Hematopoietic multipotent progenitor cell treated with erythropoietin and hydrocortisone succinate and interleukin-3 and kit ligand, for 8 days (in vitro differentiated cells): ENCODE results near the gene RIOK1.
"Not testable (repeated sequence)": the region's sequence is repeated elsewhere in the genome, so short reads cannot be mapped to it uniquely, and the experiment has no call there.

Source experiments
- DNase-seq: peaks from one replicate; pipeline ENCODE4 v3.0.0-alpha.2; 2015

The RIOK1 gene

GRCh38 chr6:7442467-7442866 lies 52.9 kb downstream of the RIOK1 start:
- no peak for DNase-seq

- no peak for DNase-seq
Measured at GRCh38 chr6:7445101-7445500, 55.5 kb downstream of the RIOK1 start.

GRCh38 chr6:7445885-7446461 lies 56.4 kb downstream of the RIOK1 start:
- DNase-seq, result no peak

GRCh38 chr6:7446619-7447325 lies 57.2 kb downstream of the RIOK1 start:
- DNase-seq, result no peak

GRCh38 chr6:7448232-7448631 lies 58.6 kb downstream of the RIOK1 start:
- DNase-seq, result no peak

- DNase-seq, result no peak
Measured at GRCh38 chr6:7449018-7449417, 59.4 kb downstream of the RIOK1 start.

GRCh38 chr6:7451326-7451725 lies 61.7 kb downstream of the RIOK1 start:
- no peak for DNase-seq

- no peak for DNase-seq
Measured at GRCh38 chr6:7452898-7453297, 63.3 kb downstream of the RIOK1 start.

- no peak for DNase-seq
Measured at GRCh38 chr6:7454696-7455358, 65.2 kb downstream of the RIOK1 start.

- DNase-seq, result not testable (repeated sequence)
Measured at GRCh38 chr6:7456302-7456701, 66.7 kb downstream of the RIOK1 start.

- no peak for DNase-seq
Measured at GRCh38 chr6:7461416-7461815, 71.8 kb downstream of the RIOK1 start.

GRCh38 chr6:7463785-7464184 lies 74.2 kb downstream of the RIOK1 start:
- DNase-seq, result no peak

GRCh38 chr6:7467007-7467897 lies 77.6 kb downstream of the RIOK1 start:
- DNase-seq, result peak; percentile 38
